PC-9 (cell line): ENCODE data around the gene SYK.

Experiments used
- EZH2 ChIP-seq: fragments of 200-600 bp; sonication (generic); IDR thresholded peaks from 2 replicates; pipeline ENCODE4 v1.8.0; 2017; ENCODE audit warnings: antibody characterized with exemption, low read depth
- TF ChIP-seq, protein P1 (sequence below): fragments of 200-600 bp; sonication (generic); conservative IDR thresholded peaks from 2 replicates; pipeline ENCODE4 v1.6.1; 2017; ENCODE audit warnings: mixed run types, antibody characterized with exemption, mild to moderate bottlenecking, moderate library complexity

DNA sequence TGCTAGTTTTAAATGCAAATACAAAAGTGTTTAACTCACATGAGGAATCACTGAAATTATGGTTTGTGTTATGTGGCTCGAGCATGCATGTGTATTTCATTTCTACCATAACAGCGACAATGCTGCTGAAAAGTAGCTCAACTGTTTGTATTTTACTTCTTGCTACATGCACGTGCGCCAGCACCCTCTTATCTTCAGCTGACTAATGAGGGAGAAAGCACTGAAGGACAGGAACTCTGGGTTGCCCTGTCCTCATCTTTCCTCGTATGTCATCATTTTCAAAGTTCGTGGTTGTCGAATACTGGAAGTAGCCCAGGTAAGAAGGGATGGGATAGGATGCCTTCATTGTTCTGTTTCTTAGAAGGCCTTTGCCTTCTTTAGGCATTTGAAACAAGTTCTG is 120.3 kb downstream of the SYK start:
- TF ChIP-seq, protein P1, sequence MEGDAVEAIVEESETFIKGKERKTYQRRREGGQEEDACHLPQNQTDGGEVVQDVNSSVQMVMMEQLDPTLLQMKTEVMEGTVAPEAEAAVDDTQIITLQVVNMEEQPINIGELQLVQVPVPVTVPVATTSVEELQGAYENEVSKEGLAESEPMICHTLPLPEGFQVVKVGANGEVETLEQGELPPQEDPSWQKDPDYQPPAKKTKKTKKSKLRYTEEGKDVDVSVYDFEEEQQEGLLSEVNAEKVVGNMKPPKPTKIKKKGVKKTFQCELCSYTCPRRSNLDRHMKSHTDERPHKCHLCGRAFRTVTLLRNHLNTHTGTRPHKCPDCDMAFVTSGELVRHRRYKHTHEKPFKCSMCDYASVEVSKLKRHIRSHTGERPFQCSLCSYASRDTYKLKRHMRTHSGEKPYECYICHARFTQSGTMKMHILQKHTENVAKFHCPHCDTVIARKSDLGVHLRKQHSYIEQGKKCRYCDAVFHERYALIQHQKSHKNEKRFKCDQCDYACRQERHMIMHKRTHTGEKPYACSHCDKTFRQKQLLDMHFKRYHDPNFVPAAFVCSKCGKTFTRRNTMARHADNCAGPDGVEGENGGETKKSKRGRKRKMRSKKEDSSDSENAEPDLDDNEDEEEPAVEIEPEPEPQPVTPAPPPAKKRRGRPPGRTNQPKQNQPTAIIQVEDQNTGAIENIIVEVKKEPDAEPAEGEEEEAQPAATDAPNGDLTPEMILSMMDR = no peak
- TF ChIP-seq EZH2 = no peak
